OCI-LY3 (cell line): ENCODE measurements around the gene PCDH20.

Experiments used
- H2AFZ ChIP-seq: fragments of 200-600, 300-600 bp; shearing (Covaris generic); 2 replicates; pipeline ENCODE4 v1.6.0; 2014; ENCODE audit warnings: antibody characterized with exemption, low read depth, low read length
- H3K27ac ChIP-seq: fragments of 200-600, 300-600 bp; sonication (generic); 2 replicates; pipeline ENCODE4 v1.5.1; 2014; ENCODE audit warnings: mild to moderate bottlenecking, low read length, moderate library complexity, mixed read lengths
- H3K27me3 ChIP-seq: fragments of 200-600, 300-600 bp; sonication (generic); 2 replicates; pipeline ENCODE4 v1.6.1; 2014; ENCODE audit warnings: low read depth, low read length, mixed read lengths
- H3K36me3 ChIP-seq: fragments of 200-600, 300-600 bp; sonication (generic); replicated peaks from 2 replicates; pipeline ENCODE3; 2014; ENCODE audit warnings: low read depth, low read length, mixed read lengths
- H3K4me1 ChIP-seq: fragments of 300-600, 200-600 bp; sonication (generic); 2 replicates; pipeline ENCODE4 v1.6.1; 2014; ENCODE audit warnings: low read length, mixed read lengths
- H3K4me2 ChIP-seq: fragments of 200-600, 300-600 bp; sonication (generic); 2 replicates; pipeline ENCODE4 v1.6.1; 2014; ENCODE audit warnings: low read length, mixed read lengths
- H3K4me3 ChIP-seq: fragments of 300-600, 200-600 bp; sonication (generic); 2 replicates; pipeline ENCODE4 v1.5.1; 2014; ENCODE audit warnings: antibody characterized with exemption, mild to moderate bottlenecking, low read length, moderate library complexity
- H3K79me2 ChIP-seq: fragments of 300-600, 200-600 bp; shearing (Covaris generic); 2 replicates; pipeline ENCODE4 v1.6.1; 2014; ENCODE audit warnings: mild to moderate bottlenecking, low read length, mixed read lengths
- H3K9ac ChIP-seq: fragments of 300-600, 200-600 bp; shearing (Covaris generic); 2 replicates; pipeline ENCODE4 v1.6.0; 2014; ENCODE audit warnings: mild to moderate bottlenecking, low read length, moderate library complexity
- H3K9me3 ChIP-seq: fragments of 200-600, 300-600 bp; shearing (Covaris generic); 2 replicates; pipeline ENCODE4 v1.6.1; 2014; ENCODE audit warnings: low read length, mixed read lengths; ENCODE audit not compliant: insufficient read depth
- H4K20me1 ChIP-seq: fragments of 200-600, 300-600 bp; sonication (generic); 2 replicates; pipeline ENCODE4 v1.6.1; 2016; ENCODE audit warnings: low read length, mixed read lengths; ENCODE audit not compliant: insufficient read depth
- EZH2phosphoT487 ChIP-seq: fragments of 200-600 bp; shearing (Covaris generic); IDR thresholded peaks from 2 replicates; pipeline ENCODE4 v1.6.1; 2018; ENCODE audit warnings: antibody characterized with exemption, mixed run types, low read depth
- TF ChIP-seq, protein P1 (sequence below): fragments of 200-600, 300-600 bp; sonication (generic); IDR thresholded peaks from 2 replicates; pipeline ENCODE4 v1.5.1; 2014; ENCODE audit warnings: antibody characterized with exemption, low read length, low read depth

PCDH20 gene, protein sequence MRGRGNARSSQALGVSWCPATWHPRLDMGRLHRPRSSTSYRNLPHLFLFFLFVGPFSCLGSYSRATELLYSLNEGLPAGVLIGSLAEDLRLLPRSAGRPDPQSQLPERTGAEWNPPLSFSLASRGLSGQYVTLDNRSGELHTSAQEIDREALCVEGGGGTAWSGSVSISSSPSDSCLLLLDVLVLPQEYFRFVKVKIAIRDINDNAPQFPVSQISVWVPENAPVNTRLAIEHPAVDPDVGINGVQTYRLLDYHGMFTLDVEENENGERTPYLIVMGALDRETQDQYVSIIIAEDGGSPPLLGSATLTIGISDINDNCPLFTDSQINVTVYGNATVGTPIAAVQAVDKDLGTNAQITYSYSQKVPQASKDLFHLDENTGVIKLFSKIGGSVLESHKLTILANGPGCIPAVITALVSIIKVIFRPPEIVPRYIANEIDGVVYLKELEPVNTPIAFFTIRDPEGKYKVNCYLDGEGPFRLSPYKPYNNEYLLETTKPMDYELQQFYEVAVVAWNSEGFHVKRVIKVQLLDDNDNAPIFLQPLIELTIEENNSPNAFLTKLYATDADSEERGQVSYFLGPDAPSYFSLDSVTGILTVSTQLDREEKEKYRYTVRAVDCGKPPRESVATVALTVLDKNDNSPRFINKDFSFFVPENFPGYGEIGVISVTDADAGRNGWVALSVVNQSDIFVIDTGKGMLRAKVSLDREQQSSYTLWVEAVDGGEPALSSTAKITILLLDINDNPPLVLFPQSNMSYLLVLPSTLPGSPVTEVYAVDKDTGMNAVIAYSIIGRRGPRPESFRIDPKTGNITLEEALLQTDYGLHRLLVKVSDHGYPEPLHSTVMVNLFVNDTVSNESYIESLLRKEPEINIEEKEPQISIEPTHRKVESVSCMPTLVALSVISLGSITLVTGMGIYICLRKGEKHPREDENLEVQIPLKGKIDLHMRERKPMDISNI

DNA sequence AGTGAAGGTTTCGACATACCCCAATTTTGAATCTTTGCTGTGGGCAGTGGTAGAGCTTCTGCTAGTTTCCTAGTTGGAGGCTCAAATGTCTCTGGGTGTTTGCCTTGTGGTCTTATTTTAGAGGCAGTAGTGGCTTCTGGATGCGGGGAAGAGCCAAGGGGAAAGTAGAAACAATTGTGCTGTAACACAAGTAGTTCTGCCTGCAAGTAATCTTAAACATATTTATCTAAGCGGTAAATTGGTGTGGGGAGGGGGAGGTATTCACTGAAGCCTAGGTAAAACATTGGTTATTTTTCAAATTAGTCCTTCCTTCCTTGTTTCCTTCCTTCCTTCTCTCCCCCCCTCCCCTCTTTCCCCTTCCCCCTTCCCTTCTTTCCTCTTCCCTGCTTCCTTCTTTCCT, at the start of gene PCDH20:
TSS of gene PCDH20 (minus strand) at position 101 of the 400 bp plus-strand sequence. CDS start 691 bp downstream, outside the sequence.
- no peaks in the 10 kb centered on the region for H4K20me1 ChIP-seq
- H3K9ac ChIP-seq = no peak within 1 kb of the TSS
- H3K4me1 ChIP-seq = no peaks in the 10 kb centered on the region
- H3K27me3 ChIP-seq = no peaks in the 10 kb centered on the region
- H2AFZ ChIP-seq = no peak within 1 kb of the TSS
- H3K27ac ChIP-seq = no peak within 1 kb of the TSS
- no peaks in the 10 kb centered on the region for H3K79me2 ChIP-seq
- no peak within 1 kb of the TSS for H3K4me2 ChIP-seq
- TF ChIP-seq EZH2phosphoT487 = no peak
- TF ChIP-seq, protein P1, sequence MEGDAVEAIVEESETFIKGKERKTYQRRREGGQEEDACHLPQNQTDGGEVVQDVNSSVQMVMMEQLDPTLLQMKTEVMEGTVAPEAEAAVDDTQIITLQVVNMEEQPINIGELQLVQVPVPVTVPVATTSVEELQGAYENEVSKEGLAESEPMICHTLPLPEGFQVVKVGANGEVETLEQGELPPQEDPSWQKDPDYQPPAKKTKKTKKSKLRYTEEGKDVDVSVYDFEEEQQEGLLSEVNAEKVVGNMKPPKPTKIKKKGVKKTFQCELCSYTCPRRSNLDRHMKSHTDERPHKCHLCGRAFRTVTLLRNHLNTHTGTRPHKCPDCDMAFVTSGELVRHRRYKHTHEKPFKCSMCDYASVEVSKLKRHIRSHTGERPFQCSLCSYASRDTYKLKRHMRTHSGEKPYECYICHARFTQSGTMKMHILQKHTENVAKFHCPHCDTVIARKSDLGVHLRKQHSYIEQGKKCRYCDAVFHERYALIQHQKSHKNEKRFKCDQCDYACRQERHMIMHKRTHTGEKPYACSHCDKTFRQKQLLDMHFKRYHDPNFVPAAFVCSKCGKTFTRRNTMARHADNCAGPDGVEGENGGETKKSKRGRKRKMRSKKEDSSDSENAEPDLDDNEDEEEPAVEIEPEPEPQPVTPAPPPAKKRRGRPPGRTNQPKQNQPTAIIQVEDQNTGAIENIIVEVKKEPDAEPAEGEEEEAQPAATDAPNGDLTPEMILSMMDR = no peak
- no peak within 1 kb of the TSS for H3K4me3 ChIP-seq
- H3K9me3 ChIP-seq = no peaks in the 10 kb centered on the region
- H3K36me3 ChIP-seq = no peaks in the 10 kb centered on the region

- Histone ChIP-seq H2AFZ (no peak overlapping the region), H3K9me3 (no peaks in the 10 kb centered on the region), H3K27ac (no peak overlapping the region), H3K79me2 (no peaks in the 10 kb centered on the region), H3K27me3 (no peaks in the 10 kb centered on the region), H3K9ac (no peak overlapping the region), H3K4me1 (no peaks in the 10 kb centered on the region), H3K4me3 (no peak overlapping the region), H3K4me2 (no peak overlapping the region), H4K20me1 (no peaks in the 10 kb centered on the region), H3K36me3 (no peaks in the 10 kb centered on the region)
- TF ChIP-seq EZH2phosphoT487 = no peak
Observed at GRCh38 chr13:61463024-61463423, 47.4 kb upstream of the PCDH20 start.

GRCh38 chr13:61453121-61453520, 37.5 kb upstream of the PCDH20 start:
- Histone ChIP-seq H3K4me3 (no peak overlapping the region), H3K4me2 (no peak overlapping the region), H3K27ac (no peak overlapping the region), H3K4me1 (no peaks in the 10 kb centered on the region), H3K27me3 (no peaks in the 10 kb centered on the region), H3K79me2 (no peaks in the 10 kb centered on the region), H3K36me3 (no peaks in the 10 kb centered on the region), H2AFZ (no peak overlapping the region), H4K20me1 (no peaks in the 10 kb centered on the region), H3K9me3 (no peaks in the 10 kb centered on the region), H3K9ac (no peak overlapping the region)
- TF ChIP-seq EZH2phosphoT487 = no peak
- TF ChIP-seq, protein P1 = no peak

DNA sequence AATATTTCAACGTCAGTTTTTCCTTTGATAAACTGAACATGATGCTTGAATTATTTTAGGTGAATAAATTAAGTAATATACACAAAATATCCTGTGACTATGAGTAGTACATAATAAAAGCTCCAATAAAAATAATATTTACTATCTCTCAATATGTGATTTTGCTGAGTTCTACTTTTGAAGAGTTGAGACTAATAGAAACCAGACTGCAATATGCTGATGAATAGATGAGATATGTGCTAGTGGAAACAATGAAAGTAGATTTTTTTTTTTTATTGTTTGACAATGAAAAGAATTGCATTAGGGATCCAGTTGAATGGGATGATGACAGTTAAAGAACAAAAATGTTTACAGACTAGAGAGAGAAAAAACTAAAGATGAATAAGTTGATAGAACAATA, 16.4 kb upstream of the PCDH20 start:
- H2AFZ ChIP-seq = no peak overlapping the region
- H3K27me3 ChIP-seq = no peaks in the 10 kb centered on the region
- no peak overlapping the region for H3K9ac ChIP-seq
- no peaks in the 10 kb centered on the region for H3K79me2 ChIP-seq
- H3K36me3 ChIP-seq = no peaks in the 10 kb centered on the region
- no peak overlapping the region for H3K4me3 ChIP-seq
- no peaks in the 10 kb centered on the region for H4K20me1 ChIP-seq
- H3K9me3 ChIP-seq = no peaks in the 10 kb centered on the region
- no peaks in the 10 kb centered on the region for H3K4me1 ChIP-seq
- no peak overlapping the region for H3K27ac ChIP-seq
- no peak for TF ChIP-seq EZH2phosphoT487
- TF ChIP-seq, protein P1 = no peak
- no peak overlapping the region for H3K4me2 ChIP-seq
